Activated CD4-positive, alpha-beta T cell treated with anti-CD3 and anti-CD28 coated beads, Interleukin-2, amount 10 ng/mL, durations not matched to agents 7 days and 5 days (primary cell): ENCODE measurements around the gene PLEKHO1. TPM values are rescaled to one million over a fixed set of nuclear protein-coding genes. Genes with fewer than 3 reads are reported as not detected.

Source experiments
- CTCF ChIA-PET: fragments of 350-600 bp; sonication (Branson Sonifier 250); formaldehyde crosslinking; loops from one replicate; lab custom pipeline; 2021; ENCODE audit warnings: antibody characterized with exemption; lab: Charles Lee
- POLR2A ChIA-PET: fragments of 350-600 bp; sonication (Branson Sonifier 250); formaldehyde crosslinking; loops from one replicate; lab custom pipeline; 2021; ENCODE audit warnings: antibody characterized with exemption; lab: Charles Lee
- DNase-seq: peaks from one replicate; pipeline ENCODE4 v3.0.0-alpha.2; 2020
- H3K27ac Mint-ChIP-seq: one replicate; pipeline ENCODE4 v1.8.0; 2021; ENCODE audit warnings: mild to moderate bottlenecking, moderate library complexity, mixed read lengths
- H3K27me3 Mint-ChIP-seq: one replicate; pipeline ENCODE4 v1.8.0; 2021; ENCODE audit warnings: mixed read lengths
- H3K36me3 Mint-ChIP-seq: one replicate; pipeline ENCODE4 v1.8.0; 2021; ENCODE audit warnings: low read depth, mixed read lengths
- H3K4me1 Mint-ChIP-seq: one replicate; pipeline ENCODE4 v1.8.0; 2021; ENCODE audit warnings: mixed read lengths
- H3K4me3 Mint-ChIP-seq: one replicate; pipeline ENCODE4 v1.8.0; 2021; ENCODE audit warnings: mild to moderate bottlenecking, moderate library complexity, mixed read lengths
- H3K9me3 Mint-ChIP-seq: one replicate; pipeline ENCODE4 v1.8.0; 2021; ENCODE audit warnings: mixed read lengths
- total RNA-seq, 2 experiments: library from RNA; stranded (reverse); gene quantifications; one replicate each; pipeline ENCODE4 v1.2.3, GENCODE V29; 2021

The PLEKHO1 gene
- total RNA-seq, 2 experiments from 2014 or later = 65.6 to 67.7 TPM

DNA sequence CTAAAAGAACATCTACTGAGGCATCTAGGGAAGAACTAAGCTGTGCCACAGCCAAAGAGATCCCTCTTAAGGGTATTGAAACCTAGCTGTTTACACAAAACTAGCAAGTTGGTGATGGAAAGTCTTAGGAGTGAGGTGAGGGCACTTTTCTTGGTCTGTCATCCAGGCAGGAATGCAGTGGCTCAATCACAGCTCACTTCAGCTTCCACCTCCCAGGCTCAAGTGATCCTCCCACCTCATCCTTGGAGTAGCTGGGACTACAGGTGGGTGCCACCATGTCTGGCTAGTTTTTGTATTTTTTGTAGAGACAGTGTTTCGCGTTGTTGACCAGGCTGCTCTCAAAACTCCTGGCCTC lies 2.4 kb downstream of the PLEKHO1 start:
- peaks cover 53% of the 10 kb centered on the region for H3K36me3 Mint-ChIP-seq
- H3K27ac Mint-ChIP-seq = peak overlapping the region; percentile 92
- no peak for DNase-seq
- ChIA-PET POLR2A (no interaction called here), CTCF (interaction anchor here (2.1 kb wide), 1 partner anchor 10 kb away, joined by 8 read pairs; no protein-coding TSS in a partner anchor)
- peaks cover 18% of the 10 kb centered on the region for H3K27me3 Mint-ChIP-seq
- no peaks in the 10 kb centered on the region for H3K9me3 Mint-ChIP-seq
- peak overlapping the region; percentile 88 for H3K4me3 Mint-ChIP-seq
- peaks cover 61% of the 10 kb centered on the region for H3K4me1 Mint-ChIP-seq

DNA sequence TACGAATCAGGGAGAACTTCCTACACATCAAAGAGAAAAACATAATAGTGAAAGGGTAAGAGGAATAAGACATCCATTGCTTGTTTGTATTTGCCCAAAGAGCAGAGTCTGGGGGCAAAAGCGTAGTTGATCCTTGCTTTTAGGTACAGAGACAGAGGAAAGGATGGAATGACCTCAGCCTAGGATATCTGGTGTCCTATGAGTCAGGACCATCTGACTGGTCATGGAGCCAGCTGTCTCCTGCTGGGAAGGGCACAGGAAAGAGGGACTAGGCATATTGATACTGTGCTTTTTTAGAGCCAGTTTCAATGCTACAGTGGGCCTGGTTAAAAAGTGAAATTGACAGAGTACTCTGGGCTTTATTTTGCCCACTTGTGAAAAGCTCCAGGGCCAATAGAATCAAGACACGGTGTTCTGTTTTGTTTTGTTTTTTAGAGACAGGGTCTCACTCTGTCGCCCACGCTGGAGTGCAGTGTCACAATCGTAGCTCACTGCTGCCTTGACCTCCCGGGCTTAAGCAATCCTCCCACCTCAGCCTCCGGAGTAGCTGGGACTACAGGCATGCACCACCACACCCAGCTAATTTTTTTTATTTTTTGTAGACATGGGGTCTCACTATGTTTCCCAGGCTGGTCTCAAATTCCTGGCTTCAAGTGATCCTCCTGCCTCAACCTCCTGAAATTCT lies 3.2 kb downstream of the PLEKHO1 start:
- no peak for DNase-seq
- Mint-ChIP-seq H3K9me3 (no peaks in the 10 kb centered on the region), H3K4me1 (peaks cover 62% of the 10 kb centered on the region), H3K27ac (peak overlapping the region; percentile 43), H3K27me3 (peaks cover 14% of the 10 kb centered on the region), H3K4me3 (no peak overlapping the region), H3K36me3 (peaks cover 61% of the 10 kb centered on the region)
- ChIA-PET CTCF (interaction anchor here (0.7 to 2.1 kb wide), 4 partner anchors 9 to 79 kb away, joined by 3 to 8 read pairs (median 4); no protein-coding TSS in a partner anchor), POLR2A (no interaction called here)

DNA sequence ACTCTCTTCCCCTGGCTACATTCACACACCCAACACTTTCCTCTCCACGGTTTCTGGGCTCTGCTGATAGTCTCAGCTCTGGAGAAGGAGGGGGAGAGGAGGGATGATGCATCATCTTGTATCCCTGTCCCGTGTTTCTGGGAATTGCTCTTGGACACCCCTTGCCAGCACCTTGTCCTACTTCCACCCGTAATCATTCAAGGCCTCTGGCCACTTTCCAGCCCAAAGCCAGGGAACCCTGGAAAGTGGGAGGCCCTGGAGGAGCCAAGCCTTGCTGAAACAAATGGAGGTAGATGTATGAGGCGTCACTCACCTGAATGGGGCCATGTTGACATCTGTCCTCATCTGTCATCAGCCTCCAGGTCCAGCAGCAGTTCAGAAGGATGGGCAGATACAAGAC lies 4.4 kb downstream of the PLEKHO1 start:
- DNase-seq = no peak
- Mint-ChIP-seq H3K27me3 (peaks cover 3% of the 10 kb centered on the region), H3K4me3 (no peak overlapping the region), H3K9me3 (no peaks in the 10 kb centered on the region), H3K4me1 (peaks cover 62% of the 10 kb centered on the region), H3K36me3 (peaks cover 71% of the 10 kb centered on the region), H3K27ac (peak overlapping the region; percentile 7)
- ChIA-PET CTCF (interaction anchor here (1.3 to 1.6 kb wide), 2 partner anchors 10 to 11 kb away, joined by 3 to 5 read pairs; no protein-coding TSS in a partner anchor), POLR2A (no interaction called here)

DNA sequence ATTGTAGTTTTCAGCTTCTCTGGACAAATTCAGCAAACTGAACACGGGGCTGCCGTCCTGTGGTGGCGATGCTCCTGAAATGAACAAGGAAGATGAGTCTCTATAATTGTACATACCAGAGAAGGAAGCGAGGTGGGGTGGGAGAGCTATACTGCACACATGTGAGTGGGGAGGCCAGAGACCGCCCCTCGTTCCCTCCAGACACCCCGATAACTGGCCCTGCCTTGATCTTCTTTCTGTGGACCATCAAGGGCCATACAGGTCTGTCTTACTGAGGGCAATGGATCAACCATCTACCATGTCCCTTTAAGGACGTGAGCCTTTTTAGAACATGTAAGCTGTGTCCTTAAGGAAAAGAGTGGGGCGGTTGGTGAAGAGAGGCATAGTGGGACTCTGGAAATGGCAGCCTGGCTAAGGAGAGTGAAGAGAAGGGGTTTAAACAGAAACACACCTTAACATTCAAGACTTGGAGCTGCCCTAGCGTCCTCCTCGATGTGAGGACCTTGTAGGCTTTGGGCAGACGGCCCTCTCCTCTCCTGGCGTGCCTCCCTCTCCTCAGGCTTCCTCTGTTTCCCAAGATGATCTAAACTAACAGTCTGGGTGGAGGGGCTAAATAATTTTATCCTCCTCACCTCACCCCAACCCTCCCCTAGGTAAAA lies 5.8 kb downstream of the PLEKHO1 start:
- Mint-ChIP-seq H3K4me3 (no peak overlapping the region), H3K9me3 (no peaks in the 10 kb centered on the region), H3K27ac (no peak overlapping the region), H3K27me3 (no peaks in the 10 kb centered on the region), H3K4me1 (peaks cover 73% of the 10 kb centered on the region), H3K36me3 (peaks cover 83% of the 10 kb centered on the region)
- CTCF ChIA-PET = interaction anchor here (1.1 to 1.3 kb wide), 2 partner anchors 10 to 31 kb away, joined by 3 read pairs; no protein-coding TSS in a partner anchor
- DNase-seq = no peak
- POLR2A ChIA-PET = interaction anchor here (0.6 kb wide), 1 partner anchor 24 kb away, joined by 3 read pairs; no protein-coding TSS in a partner anchor

DNA sequence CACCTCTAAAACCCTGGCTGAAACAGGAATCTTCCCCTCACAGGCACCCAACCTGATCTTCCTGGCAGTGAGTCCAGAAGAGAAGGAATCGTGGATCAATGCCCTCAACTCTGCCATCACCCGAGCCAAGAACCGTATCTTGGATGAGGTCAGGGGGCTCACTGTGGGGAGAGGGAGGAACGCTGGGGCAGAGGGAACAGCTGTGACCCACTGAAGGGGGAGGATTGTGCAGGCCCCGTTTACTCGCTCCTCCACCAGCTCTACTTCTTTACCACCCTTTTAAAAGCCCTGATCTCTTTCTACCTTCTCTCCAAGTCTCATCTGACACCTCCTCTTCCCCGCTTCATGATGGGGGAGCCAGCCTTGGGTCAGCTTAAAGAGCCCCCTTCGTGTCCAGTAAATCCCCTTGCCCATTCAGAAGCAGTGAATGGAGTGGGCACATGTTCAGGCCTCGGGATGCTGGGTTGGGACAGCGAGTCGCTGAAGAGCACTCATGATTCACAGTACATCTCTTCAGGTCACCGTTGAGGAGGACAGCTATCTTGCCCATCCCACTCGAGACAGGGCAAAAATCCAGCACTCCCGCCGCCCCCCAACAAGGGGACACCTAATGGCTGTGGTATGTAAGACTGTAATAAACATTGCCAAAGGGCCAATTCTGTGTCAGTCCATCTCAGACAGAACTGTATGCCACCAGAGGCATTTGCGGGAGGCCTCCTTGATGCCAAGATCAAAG lies 7.3 kb downstream of the PLEKHO1 start:
- H3K36me3 Mint-ChIP-seq = peaks cover 73% of the 10 kb centered on the region
- DNase-seq = no peak
- CTCF ChIA-PET = interaction anchor here (1.0 to 1.5 kb wide), 3 partner anchors 9 to 83 kb away, joined by 4 to 5 read pairs (median 4); no protein-coding TSS in a partner anchor

DNA sequence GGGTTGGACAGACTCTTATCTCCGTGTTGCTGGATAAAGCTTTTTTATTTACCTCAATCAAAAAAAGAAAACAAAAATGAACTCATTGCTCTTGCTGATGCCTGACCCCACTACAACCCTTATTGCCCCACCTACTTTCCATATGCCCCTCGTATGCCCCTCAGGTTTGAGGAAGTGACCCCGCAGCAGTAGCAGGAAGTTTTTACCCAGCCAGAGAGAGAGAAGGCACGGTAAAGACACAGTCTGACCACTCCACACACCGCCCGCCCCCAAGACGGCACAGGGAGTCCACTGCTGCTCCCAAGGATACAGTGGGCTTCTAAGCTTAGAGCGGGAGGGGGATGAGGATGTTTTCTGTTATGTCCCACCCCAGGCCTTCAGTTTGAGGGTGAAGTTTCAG lies 9.8 kb downstream of the PLEKHO1 start:
- Mint-ChIP-seq H3K27ac (no peak overlapping the region), H3K36me3 (peaks cover 52% of the 10 kb centered on the region), H3K4me3 (no peak overlapping the region), H3K27me3 (no peaks in the 10 kb centered on the region), H3K9me3 (no peaks in the 10 kb centered on the region), H3K4me1 (peaks cover 74% of the 10 kb centered on the region)
- DNase-seq = no peak
- ChIA-PET CTCF (interaction anchor here (0.7 to 2.0 kb wide), 7 partner anchors 9 to 125 kb away, joined by 3 to 6 read pairs (median 4); partner anchors contain the start of gene PLEKHO1), POLR2A (interaction anchor here (1.2 kb wide), 1 partner anchor 10 kb away, joined by 4 read pairs; the partner anchor contains the start of gene PLEKHO1)

More for the DNA sequence above, 7.3 kb downstream of the PLEKHO1 start:
- POLR2A ChIA-PET = no interaction called here
- no peaks in the 10 kb centered on the region for H3K9me3 Mint-ChIP-seq
- H3K27ac Mint-ChIP-seq = no peak overlapping the region
- H3K4me1 Mint-ChIP-seq = peaks cover 76% of the 10 kb centered on the region
- H3K4me3 Mint-ChIP-seq = no peak overlapping the region
- H3K27me3 Mint-ChIP-seq = no peaks in the 10 kb centered on the region

DNA sequence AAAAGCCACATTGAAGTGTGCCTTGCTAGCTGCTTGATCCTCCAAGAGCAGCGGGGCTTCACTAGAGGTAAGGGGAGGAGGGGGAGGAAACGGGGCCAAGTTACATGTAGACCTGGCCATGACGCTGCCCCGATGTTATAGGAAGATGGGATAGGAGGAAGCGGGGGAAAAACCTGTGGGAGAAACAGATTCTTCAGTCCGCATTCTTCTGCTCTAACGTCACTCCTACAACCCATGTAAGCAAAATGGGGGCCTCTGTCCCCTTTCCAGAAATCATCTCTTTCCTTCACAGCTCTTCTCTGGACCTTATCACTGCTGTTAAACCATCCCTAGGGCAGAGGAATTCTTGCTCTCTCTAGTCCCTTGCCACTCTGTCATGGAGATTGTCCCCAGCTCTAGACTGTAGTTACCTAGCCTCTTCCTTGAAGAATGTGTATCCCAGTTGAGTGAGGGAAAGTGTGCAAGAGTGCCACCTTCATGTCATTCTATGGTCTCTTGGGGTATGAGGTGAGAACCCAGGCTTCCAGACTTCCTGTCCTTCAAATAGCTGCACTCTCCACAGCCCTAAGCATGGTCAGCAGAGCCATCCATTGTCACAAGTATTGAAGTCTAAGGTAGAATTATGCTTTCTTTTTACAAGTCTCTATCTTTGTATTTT lies 11.4 kb downstream of the PLEKHO1 start:
- CTCF ChIA-PET = interaction anchor here (0.9 to 3.7 kb wide), 8 partner anchors 8 to 93 kb away, joined by 3 to 17 read pairs (median 7); partner anchors contain the start of genes PLEKHO1 and VPS45
- Mint-ChIP-seq H3K36me3 (peaks cover 42% of the 10 kb centered on the region), H3K27ac (no peak overlapping the region), H3K27me3 (no peaks in the 10 kb centered on the region), H3K4me3 (no peak overlapping the region), H3K4me1 (peaks cover 84% of the 10 kb centered on the region), H3K9me3 (no peaks in the 10 kb centered on the region)
- POLR2A ChIA-PET = no interaction called here
- DNase-seq = no peak

DNA sequence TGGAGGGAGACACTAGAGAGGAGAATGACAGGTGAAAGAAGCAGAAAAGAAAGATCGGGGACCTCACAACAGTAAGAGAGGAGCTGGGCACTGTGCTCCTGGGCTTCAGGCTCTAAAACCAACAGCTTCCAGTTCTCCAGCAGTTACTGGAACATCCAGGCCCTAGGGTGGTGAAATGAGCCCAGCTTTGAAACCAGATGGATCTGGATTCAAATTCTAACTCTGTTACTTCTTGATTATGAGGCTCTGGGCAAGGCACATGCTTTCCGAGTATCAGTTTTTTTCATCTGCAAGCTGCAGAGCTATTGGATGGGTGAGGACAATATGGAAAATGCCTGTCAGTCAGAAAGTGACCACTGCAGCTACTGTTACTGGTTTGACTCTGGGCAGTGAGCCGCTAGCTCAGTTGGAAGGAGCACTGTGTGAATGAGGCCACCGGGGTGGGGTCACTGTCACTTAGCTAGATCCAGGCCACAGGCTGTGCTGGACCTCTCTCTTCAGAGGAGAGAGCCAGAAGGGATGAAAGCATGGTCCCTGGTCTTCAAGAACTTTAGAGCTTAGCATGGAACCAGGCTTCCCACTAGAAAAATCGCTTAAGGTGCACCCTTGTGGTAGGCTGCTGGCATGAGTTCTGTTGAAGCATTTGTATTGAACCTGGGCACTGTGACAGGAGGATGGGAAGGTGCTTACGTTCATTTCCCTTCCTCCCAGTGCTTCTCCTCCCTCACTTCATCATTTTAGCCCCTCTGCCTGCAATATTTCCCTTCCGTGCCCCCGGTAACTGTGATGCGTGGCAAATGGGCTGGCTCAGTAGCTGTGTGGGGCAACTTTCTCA lies 12.2 kb downstream of the PLEKHO1 start:
- Mint-ChIP-seq H3K9me3 (no peaks in the 10 kb centered on the region), H3K4me1 (peaks cover 79% of the 10 kb centered on the region), H3K27me3 (peaks cover 2% of the 10 kb centered on the region), H3K27ac (peak overlapping the region; percentile 46), H3K4me3 (no peak overlapping the region), H3K36me3 (peaks cover 34% of the 10 kb centered on the region)
- POLR2A ChIA-PET = interaction anchor here (0.6 kb wide), 1 partner anchor 25 kb away, joined by 5 read pairs; no protein-coding TSS in a partner anchor
- DNase-seq = peak; percentile 30
- CTCF ChIA-PET = interaction anchor here (0.5 to 3.7 kb wide), 11 partner anchors 9 to 354 kb away, joined by 3 to 17 read pairs (median 4); partner anchors contain the start of gene VPS45

DNA sequence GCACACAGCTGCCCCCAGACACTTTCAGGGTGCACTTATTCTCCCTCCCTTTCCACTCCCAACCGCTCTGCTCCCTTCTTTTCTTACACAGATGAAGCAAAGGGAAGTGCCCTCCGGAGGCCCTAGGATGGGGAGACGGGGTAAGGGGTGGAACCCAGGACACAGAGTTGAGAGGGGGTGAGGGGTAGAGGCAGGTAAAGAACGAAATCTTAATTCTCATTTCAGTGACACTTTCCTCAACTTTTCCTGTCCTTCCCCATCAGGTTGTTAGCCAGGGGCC lies 12.8 kb downstream of the PLEKHO1 start:
- Mint-ChIP-seq H3K4me1 (peaks cover 75% of the 10 kb centered on the region), H3K4me3 (no peak overlapping the region), H3K27ac (peak overlapping the region; percentile 39), H3K36me3 (peaks cover 28% of the 10 kb centered on the region), H3K27me3 (peaks cover 3% of the 10 kb centered on the region), H3K9me3 (no peaks in the 10 kb centered on the region)
- DNase-seq = no peak
- POLR2A ChIA-PET = interaction anchor here (0.6 kb wide), 1 partner anchor 24 kb away, joined by 5 read pairs; no protein-coding TSS in a partner anchor
- CTCF ChIA-PET = interaction anchor here (0.5 to 3.7 kb wide), 8 partner anchors 10 to 354 kb away, joined by 3 to 17 read pairs (median 4); partner anchors contain the start of gene VPS45

DNA sequence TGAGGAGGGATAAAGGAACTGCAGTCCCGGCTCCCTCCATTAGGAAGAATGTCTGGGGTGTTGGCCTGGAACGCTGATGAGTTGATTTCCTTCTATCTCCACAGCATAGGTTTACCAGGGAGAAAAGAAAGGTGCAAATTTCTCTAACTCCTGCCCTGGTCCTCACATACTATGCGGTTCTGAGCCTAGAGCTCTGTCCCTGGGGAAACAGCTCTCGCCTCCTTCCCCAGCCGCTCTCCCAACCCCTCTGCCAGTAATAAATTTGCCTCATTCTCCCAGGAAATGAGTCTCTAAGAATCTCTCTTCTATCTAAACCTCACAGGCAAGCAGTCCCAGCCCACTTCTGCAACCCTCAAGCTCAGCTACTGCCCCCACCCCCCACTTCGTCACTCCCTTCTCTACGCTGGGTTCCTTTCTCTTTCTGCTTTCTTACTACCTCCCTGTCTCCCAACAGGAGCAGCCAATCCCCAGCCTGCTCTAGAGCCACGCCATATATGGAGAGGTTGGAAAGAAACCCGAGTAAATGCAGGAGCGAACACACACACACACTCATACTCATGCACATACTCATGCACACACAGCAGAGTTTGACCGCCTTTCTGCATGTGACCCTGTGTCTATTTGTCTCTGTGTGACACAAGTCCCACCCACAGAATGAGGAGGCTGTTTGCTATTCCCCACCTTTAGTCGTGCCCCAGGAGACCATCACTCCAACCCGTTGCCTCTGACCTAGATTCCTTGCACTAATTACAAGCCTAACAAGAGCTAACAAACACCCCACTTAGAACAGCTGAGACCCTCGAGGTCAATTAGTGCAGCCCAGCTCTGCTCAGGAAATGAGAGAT lies 13.4 kb downstream of the PLEKHO1 start:
- H3K9me3 Mint-ChIP-seq = no peaks in the 10 kb centered on the region
- peaks cover 69% of the 10 kb centered on the region for H3K4me1 Mint-ChIP-seq
- POLR2A ChIA-PET = interaction anchor here (0.6 kb wide), 1 partner anchor 114 kb away, joined by 3 read pairs; no protein-coding TSS in a partner anchor
- no peak for DNase-seq
- H3K4me3 Mint-ChIP-seq = no peak overlapping the region
- peaks cover 23% of the 10 kb centered on the region for H3K36me3 Mint-ChIP-seq
- H3K27ac Mint-ChIP-seq = peak overlapping the region; percentile 6
- peaks cover 3% of the 10 kb centered on the region for H3K27me3 Mint-ChIP-seq
- CTCF ChIA-PET = interaction anchor here (0.5 to 3.7 kb wide), 12 partner anchors 9 to 353 kb away, joined by 3 to 17 read pairs (median 4); partner anchors contain the start of genes PLEKHO1 and VPS45
